Peyer's patch (tissue), 4 donors: ENCODE measurements around the gene SLC9A8.

ENCODE experiments used
- CTCF ChIP-seq, 6 experiments: fragments of 450-650 bp in 4 of 6; fragments of 200-600 bp in 2 of 6; sonication (generic) in 1 of 6; IDR thresholded peaks; one replicate each; pipeline ENCODE4 v1.5.1; 2017 to 2019; ENCODE audit warnings: antibody characterized with exemption in 6 of 6, mild to moderate bottlenecking in 3 of 6, moderate library complexity in 1 of 6
- POLR2A ChIP-seq, 2 donors: fragments of 450-650 bp; IDR thresholded peaks; one replicate each; pipeline ENCODE4 v1.5.1; 2017; ENCODE audit warnings: antibody characterized with exemption in 2 of 2, mild to moderate bottlenecking in 2 of 2, moderate library complexity in 2 of 2

GRCh38 chr20:49823152-49823847 is 10.7 kb downstream of the SLC9A8 start:
- TF ChIP-seq CTCF (IDR thresholded peaks at IDR 0.05) = peak in 2 of 6 experiments; percentile 17 to 49
- no peak for TF ChIP-seq POLR2A (IDR thresholded peaks at IDR 0.05)
